Measurements from ENCODE around the gene FHIT. TPM values are rescaled to one million over a fixed set of nuclear protein-coding genes. Genes with fewer than 3 reads are reported as not detected.

FHIT gene
- total and polyA plus RNA-seq, 8 donors: 1.8 to 10.6 (median 7.1) TPM

- TF ChIP-seq, protein P1, sequence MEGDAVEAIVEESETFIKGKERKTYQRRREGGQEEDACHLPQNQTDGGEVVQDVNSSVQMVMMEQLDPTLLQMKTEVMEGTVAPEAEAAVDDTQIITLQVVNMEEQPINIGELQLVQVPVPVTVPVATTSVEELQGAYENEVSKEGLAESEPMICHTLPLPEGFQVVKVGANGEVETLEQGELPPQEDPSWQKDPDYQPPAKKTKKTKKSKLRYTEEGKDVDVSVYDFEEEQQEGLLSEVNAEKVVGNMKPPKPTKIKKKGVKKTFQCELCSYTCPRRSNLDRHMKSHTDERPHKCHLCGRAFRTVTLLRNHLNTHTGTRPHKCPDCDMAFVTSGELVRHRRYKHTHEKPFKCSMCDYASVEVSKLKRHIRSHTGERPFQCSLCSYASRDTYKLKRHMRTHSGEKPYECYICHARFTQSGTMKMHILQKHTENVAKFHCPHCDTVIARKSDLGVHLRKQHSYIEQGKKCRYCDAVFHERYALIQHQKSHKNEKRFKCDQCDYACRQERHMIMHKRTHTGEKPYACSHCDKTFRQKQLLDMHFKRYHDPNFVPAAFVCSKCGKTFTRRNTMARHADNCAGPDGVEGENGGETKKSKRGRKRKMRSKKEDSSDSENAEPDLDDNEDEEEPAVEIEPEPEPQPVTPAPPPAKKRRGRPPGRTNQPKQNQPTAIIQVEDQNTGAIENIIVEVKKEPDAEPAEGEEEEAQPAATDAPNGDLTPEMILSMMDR (IDR thresholded peaks at IDR 0.05): no peak
- TF ChIP-seq POLR2AphosphoS5 (IDR thresholded peaks at IDR 0.05): no peak
- no peak for TF ChIP-seq POLR2A (IDR thresholded peaks at IDR 0.05)
- TF ChIP-seq EP300 (IDR thresholded peaks at IDR 0.05): no peak
- Histone ChIP-seq H3K27ac (no peak overlapping the region), H3K36me3 (no peaks in the 10 kb centered on the region), H3K9me3 (peaks cover 0 to 13% (median 2%) of the 10 kb centered on the region in 4 donors), H3K4me1 (no peaks in the 10 kb centered on the region), H3K27me3 (no peaks in the 10 kb centered on the region), H3K4me3 (no peak overlapping the region)
- no peak for DNase-seq
- 70 to 90% (median 87%) methylated on average over 1 of the region's 1 CpG for WGBS, 5 donors
- intact Hi-C loops (cut with DNase I; ENCODE audit: low total_unique reads): no loop called here
Observed at GRCh38 chr3:60512506-60512905, 738.7 kb downstream of the FHIT start.

GRCh38 chr3:60509471-60509870, 741.8 kb downstream of the FHIT start:
- Histone ChIP-seq H3K4me3 (no peak overlapping the region), H3K36me3 (no peaks in the 10 kb centered on the region), H3K27me3 (no peaks in the 10 kb centered on the region), H3K9me3 (peaks cover 0 to 13% (median 2%) of the 10 kb centered on the region in 4 donors), H3K4me1 (no peaks in the 10 kb centered on the region), H3K27ac (no peak overlapping the region)
- WGBS, 5 donors: 81 to 97% (median 89%) methylated on average over 2 of the region's 2 CpGs
- TF ChIP-seq EP300 (IDR thresholded peaks at IDR 0.05) (no peak), POLR2AphosphoS5 (IDR thresholded peaks at IDR 0.05) (no peak), POLR2A (IDR thresholded peaks at IDR 0.05) (no peak)
- TF ChIP-seq, protein P1 (IDR thresholded peaks at IDR 0.05): no peak
- no peak for DNase-seq
- intact Hi-C loops (cut with DNase I; ENCODE audit: low total_unique reads): no loop called here

- WGBS, 5 donors: 86 to 98% (median 95%) methylated on average over 1 of the region's 1 CpG
- Histone ChIP-seq H3K27me3 (no peaks in the 10 kb centered on the region), H3K36me3 (no peaks in the 10 kb centered on the region), H3K27ac (no peak overlapping the region), H3K4me3 (no peak overlapping the region), H3K4me1 (no peaks in the 10 kb centered on the region), H3K9me3 (no peaks in the 10 kb centered on the region)
- TF ChIP-seq POLR2AphosphoS5 (IDR thresholded peaks at IDR 0.05) (no peak), POLR2A (IDR thresholded peaks at IDR 0.05) (no peak), EP300 (IDR thresholded peaks at IDR 0.05) (no peak)
- TF ChIP-seq, protein P1 (IDR thresholded peaks at IDR 0.05): no peak
- intact Hi-C loops (cut with DNase I; ENCODE audit: low total_unique reads): no loop called here
- DNase-seq: no peak
Observed at GRCh38 chr3:60504827-60505457, 746.3 kb downstream of the FHIT start.

DNA sequence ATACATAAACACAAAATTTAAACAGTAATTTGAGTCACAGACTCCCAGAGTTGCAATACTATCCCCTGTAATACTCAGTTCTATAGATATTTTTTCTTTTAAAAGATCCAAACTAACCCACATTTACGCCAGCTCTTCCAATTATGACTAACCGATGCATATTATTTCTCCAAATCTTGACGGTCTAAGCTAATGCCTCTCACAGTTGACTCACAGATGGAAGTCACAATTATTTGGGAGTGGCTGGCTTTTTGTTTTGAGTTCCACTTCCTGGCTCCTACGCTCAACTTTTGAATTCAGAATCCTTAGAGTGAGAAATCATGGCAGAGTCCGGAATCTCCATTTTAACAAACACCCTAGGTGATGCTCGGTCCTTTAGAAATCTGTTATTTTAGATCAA, 749.9 kb downstream of the FHIT start:
- no peaks in the 10 kb centered on the region for H3K9me3 ChIP-seq
- H3K27me3 ChIP-seq: no peaks in the 10 kb centered on the region
- no peak overlapping the region for H3K27ac ChIP-seq
- TF ChIP-seq, protein P1 (IDR thresholded peaks at IDR 0.05): no peak
- TF ChIP-seq POLR2AphosphoS5 (IDR thresholded peaks at IDR 0.05) (no peak), EP300 (IDR thresholded peaks at IDR 0.05) (no peak), POLR2A (IDR thresholded peaks at IDR 0.05) (no peak)
- 87 to 95% (median 95%) methylated on average over 6 of the region's 6 CpGs for WGBS, 5 donors
- no peak for DNase-seq
- no peak overlapping the region for H3K4me3 ChIP-seq
- intact Hi-C loops (cut with DNase I; ENCODE audit: low total_unique reads): no loop called here
- no peaks in the 10 kb centered on the region for H3K4me1 ChIP-seq
- H3K36me3 ChIP-seq: no peaks in the 10 kb centered on the region
